ENCODE results near the gene RAB40C. TPM values are rescaled to one million over a fixed set of nuclear protein-coding genes. Genes with fewer than 3 reads are reported as not detected.

Gene RAB40C
- total RNA-seq, 2 donors from 2014 or later = 15.0 to 15.3 TPM

- H3K4me1 Mint-ChIP-seq (ENCODE audit: low read depth) = peaks cover 26% of the 10 kb centered on the region
- H3K4me3 Mint-ChIP-seq = no peak overlapping the region
- H3K27me3 Mint-ChIP-seq (ENCODE audit: low read depth) = no peaks in the 10 kb centered on the region
- H3K27ac Mint-ChIP-seq = no peak overlapping the region
- H3K36me3 Mint-ChIP-seq (ENCODE audit: insufficient read depth in 2 of 2) = no peaks in the 10 kb centered on the region
- DNase-seq = peak; percentile 53 to 74
- peak; percentile 26 to 45 for ATAC-seq (replicated peaks in 1 of 2)
- no peaks in the 10 kb centered on the region for H3K9me3 Mint-ChIP-seq
Measured at GRCh38 chr16:610513-611381, 20.9 kb downstream of the RAB40C start.

GRCh38 chr16:615122-615521, 25.3 kb downstream of the RAB40C start:
- Mint-ChIP-seq H3K4me1 (ENCODE audit: low read depth) (peaks cover 4% of the 10 kb centered on the region), H3K36me3 (ENCODE audit: insufficient read depth in 2 of 2) (no peaks in the 10 kb centered on the region), H3K9me3 (no peaks in the 10 kb centered on the region), H3K27me3 (ENCODE audit: low read depth) (no peaks in the 10 kb centered on the region), H3K4me3 (no peak overlapping the region), H3K27ac (no peak overlapping the region)
- DNase-seq = no peak
- no peak for ATAC-seq (replicated peaks in 1 of 2)

DNA sequence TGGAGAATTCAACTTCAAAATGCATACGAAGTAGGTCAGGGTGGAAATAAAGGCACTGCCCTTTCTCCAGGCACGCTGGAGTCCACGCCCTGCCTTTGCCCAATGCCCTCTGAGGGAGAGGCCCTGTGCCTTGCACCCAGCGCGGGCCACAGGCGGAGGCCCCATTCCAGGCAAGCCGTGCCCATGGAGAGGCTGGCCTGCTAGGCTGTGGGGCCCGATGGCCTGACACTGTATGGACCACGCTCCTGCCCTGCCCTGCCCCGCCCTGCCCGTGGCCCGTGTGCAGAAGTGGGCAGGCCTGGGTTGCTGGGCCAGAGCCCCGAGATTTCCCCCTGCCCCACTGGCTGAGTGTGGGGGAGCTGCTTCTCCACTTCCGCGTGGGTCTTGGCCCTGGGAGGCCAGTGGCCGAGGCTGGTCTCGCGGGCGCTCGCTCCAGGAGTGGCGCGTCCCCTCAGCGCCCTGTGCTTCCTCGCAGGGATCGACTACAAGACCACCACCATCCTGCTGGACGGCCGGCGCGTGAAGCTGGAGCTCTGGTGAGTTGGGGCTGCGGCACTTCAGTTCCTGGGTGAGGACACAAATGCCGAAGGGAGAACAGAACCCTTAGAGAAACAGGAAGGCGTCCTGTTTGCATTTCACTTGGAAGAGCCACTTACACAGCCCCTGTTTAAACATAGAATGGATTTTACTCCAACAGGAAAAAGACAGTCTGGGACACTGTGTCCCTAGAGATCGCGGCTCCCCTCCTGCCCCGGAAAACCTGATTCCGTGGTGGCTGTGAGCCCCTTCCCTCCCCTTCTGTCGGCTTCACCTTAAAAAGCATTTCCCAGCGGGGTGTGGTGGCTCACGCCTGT, 27.1 kb downstream of the RAB40C start:
- Mint-ChIP-seq H3K36me3 (ENCODE audit: insufficient read depth in 2 of 2) (no peaks in the 10 kb centered on the region), H3K27me3 (ENCODE audit: low read depth) (no peaks in the 10 kb centered on the region), H3K27ac (no peak overlapping the region), H3K9me3 (no peaks in the 10 kb centered on the region), H3K4me1 (ENCODE audit: low read depth) (no peaks in the 10 kb centered on the region), H3K4me3 (no peak overlapping the region)
- ATAC-seq (replicated peaks in 1 of 2) (no peak), DNase-seq (no peak)

GRCh38 chr16:617855-618254, 28.0 kb downstream of the RAB40C start:
- DNase-seq (no peak), ATAC-seq (replicated peaks in 1 of 2) (no peak)
- H3K27me3 Mint-ChIP-seq (ENCODE audit: low read depth) = no peaks in the 10 kb centered on the region
- H3K4me3 Mint-ChIP-seq = no peak overlapping the region
- no peaks in the 10 kb centered on the region for H3K9me3 Mint-ChIP-seq
- no peaks in the 10 kb centered on the region for H3K36me3 Mint-ChIP-seq (ENCODE audit: insufficient read depth in 2 of 2)
- no peak overlapping the region for H3K27ac Mint-ChIP-seq
- H3K4me1 Mint-ChIP-seq (ENCODE audit: low read depth) = no peaks in the 10 kb centered on the region

- H3K9me3 Mint-ChIP-seq = no peaks in the 10 kb centered on the region
- DNase-seq (no peak), ATAC-seq (replicated peaks in 1 of 2) (no peak)
- no peak overlapping the region for H3K4me3 Mint-ChIP-seq
- no peaks in the 10 kb centered on the region for H3K27me3 Mint-ChIP-seq (ENCODE audit: low read depth)
- no peaks in the 10 kb centered on the region for H3K4me1 Mint-ChIP-seq (ENCODE audit: low read depth)
- H3K36me3 Mint-ChIP-seq (ENCODE audit: insufficient read depth in 2 of 2) = no peaks in the 10 kb centered on the region
- H3K27ac Mint-ChIP-seq = no peak overlapping the region
Measured at GRCh38 chr16:619476-620100, 29.7 kb downstream of the RAB40C start.

- Mint-ChIP-seq H3K4me1 (ENCODE audit: low read depth) (no peaks in the 10 kb centered on the region), H3K27ac (no peak overlapping the region), H3K9me3 (no peaks in the 10 kb centered on the region), H3K27me3 (ENCODE audit: low read depth) (no peaks in the 10 kb centered on the region), H3K36me3 (ENCODE audit: insufficient read depth in 2 of 2) (no peaks in the 10 kb centered on the region), H3K4me3 (no peak overlapping the region)
- no peak for DNase-seq
- no peak for ATAC-seq (replicated peaks in 1 of 2)
Measured at GRCh38 chr16:620700-621525, 31.0 kb downstream of the RAB40C start.

- Mint-ChIP-seq H3K27me3 (ENCODE audit: low read depth) (no peaks in the 10 kb centered on the region), H3K36me3 (ENCODE audit: insufficient read depth in 2 of 2) (no peaks in the 10 kb centered on the region), H3K9me3 (no peaks in the 10 kb centered on the region), H3K4me3 (no peak overlapping the region), H3K4me1 (ENCODE audit: low read depth) (no peaks in the 10 kb centered on the region), H3K27ac (no peak overlapping the region)
- ATAC-seq (replicated peaks in 1 of 2) (no peak), DNase-seq (no peak)
Measured at GRCh38 chr16:621526-622105, 31.8 kb downstream of the RAB40C start.

GRCh38 chr16:622920-623280, 33.0 kb downstream of the RAB40C start:
- Mint-ChIP-seq H3K36me3 (ENCODE audit: insufficient read depth in 2 of 2) (no peaks in the 10 kb centered on the region), H3K27ac (no peak overlapping the region), H3K4me3 (no peak overlapping the region), H3K4me1 (ENCODE audit: low read depth) (no peaks in the 10 kb centered on the region), H3K27me3 (ENCODE audit: low read depth) (no peaks in the 10 kb centered on the region), H3K9me3 (no peaks in the 10 kb centered on the region)
- ATAC-seq (replicated peaks in 1 of 2) (no peak), DNase-seq (no peak)

DNA sequence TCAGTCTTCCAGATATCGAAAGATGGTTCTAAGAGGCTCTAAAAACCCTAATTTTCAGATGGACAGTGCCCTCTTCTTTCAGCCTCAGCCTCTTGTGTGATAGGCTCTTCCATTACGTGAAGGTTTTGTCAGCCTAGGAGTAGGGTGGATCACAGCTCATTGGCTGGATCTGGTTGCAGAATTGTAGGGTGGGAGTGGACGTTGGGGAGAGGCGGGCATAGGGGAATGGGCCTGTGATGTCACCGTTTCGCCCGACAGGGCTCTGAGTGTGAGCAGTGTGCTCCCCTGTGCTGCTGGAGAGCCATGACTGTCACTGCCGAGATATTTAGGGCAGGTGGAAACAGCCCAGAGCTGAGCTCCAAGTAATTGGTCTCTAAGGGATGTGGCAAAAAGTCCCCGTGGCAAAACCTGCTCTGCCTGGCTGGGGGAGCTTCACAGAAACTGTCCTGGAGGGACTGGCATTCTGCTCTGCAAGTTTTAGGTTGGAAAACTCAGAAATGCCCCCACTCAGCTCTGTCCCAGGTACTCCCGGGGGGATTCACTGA, 34.7 kb downstream of the RAB40C start:
- no peaks in the 10 kb centered on the region for H3K9me3 Mint-ChIP-seq
- ATAC-seq (replicated peaks in 1 of 2) (no peak), DNase-seq (no peak)
- no peaks in the 10 kb centered on the region for H3K27me3 Mint-ChIP-seq (ENCODE audit: low read depth)
- H3K27ac Mint-ChIP-seq = no peak overlapping the region
- no peak overlapping the region for H3K4me3 Mint-ChIP-seq
- H3K36me3 Mint-ChIP-seq (ENCODE audit: insufficient read depth in 2 of 2) = no peaks in the 10 kb centered on the region
- H3K4me1 Mint-ChIP-seq (ENCODE audit: low read depth) = no peaks in the 10 kb centered on the region

DNA sequence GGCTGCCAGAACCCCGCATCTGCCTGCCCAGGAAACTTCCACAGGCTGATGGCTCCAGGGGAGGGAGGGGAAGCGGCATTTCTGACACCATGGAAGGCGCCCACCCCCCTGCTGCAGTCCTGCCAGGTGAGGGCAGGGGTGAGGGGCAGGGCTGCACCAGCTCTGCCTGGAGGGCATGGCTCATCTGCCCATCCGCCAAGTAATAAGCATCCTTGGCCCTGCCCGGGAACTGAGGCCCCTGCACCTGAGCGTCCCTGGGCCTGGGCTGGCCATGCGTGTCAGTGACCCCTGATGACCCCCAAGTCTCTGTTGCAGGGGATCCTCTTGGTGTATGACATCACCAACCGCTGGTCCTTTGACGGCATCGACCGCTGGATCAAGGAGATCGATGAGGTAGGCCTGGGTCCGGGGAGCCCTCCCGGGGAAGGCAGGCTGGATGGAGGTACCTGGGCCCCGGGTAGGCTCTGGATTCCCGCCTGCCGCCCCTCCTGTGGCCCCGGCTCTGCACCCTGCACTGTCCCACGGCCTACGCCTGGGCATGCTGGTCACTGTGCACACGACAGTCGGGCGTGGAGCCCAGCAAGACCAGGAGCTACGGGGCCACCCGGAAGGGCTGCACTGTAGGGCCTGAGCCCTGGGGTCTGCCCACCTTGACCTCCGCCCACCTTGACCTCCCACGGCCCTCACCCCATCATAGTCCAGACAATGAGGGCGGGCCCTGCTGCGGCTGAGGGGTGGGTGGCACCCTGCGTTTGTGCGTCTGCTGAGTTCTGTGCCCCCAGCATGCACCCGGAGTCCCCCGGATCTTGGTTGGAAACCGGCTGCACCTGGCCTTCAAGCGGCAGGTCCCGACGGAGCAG, 35.5 kb downstream of the RAB40C start:
- ATAC-seq (replicated peaks in 1 of 2) (no peak), DNase-seq (no peak)
- Mint-ChIP-seq H3K36me3 (ENCODE audit: insufficient read depth in 2 of 2) (no peaks in the 10 kb centered on the region), H3K27ac (no peak overlapping the region), H3K4me1 (ENCODE audit: low read depth) (no peaks in the 10 kb centered on the region), H3K27me3 (ENCODE audit: low read depth) (no peaks in the 10 kb centered on the region), H3K4me3 (no peak overlapping the region), H3K9me3 (no peaks in the 10 kb centered on the region)

- no peak for ATAC-seq (replicated peaks in 1 of 2)
- H3K9me3 Mint-ChIP-seq = no peaks in the 10 kb centered on the region
- no peaks in the 10 kb centered on the region for H3K27me3 Mint-ChIP-seq (ENCODE audit: low read depth)
Measured at GRCh38 chr16:625977-626765, 36.3 kb downstream of the RAB40C start.

More at GRCh38 chr16:625977-626765, 36.3 kb downstream of the RAB40C start:
- no peak for DNase-seq
- Mint-ChIP-seq H3K27ac (no peak overlapping the region), H3K4me1 (ENCODE audit: low read depth) (no peaks in the 10 kb centered on the region), H3K36me3 (ENCODE audit: insufficient read depth in 2 of 2) (no peaks in the 10 kb centered on the region), H3K4me3 (no peak overlapping the region)

Measured in activated T-cell treated with anti-CD3 and anti-CD28 coated beads, Interleukin-2, amount 50 U/mL, for 72 hours (primary cell).